ENCODE data around the gene TMOD2.

TMOD2 gene

GRCh38 chr15:51720201-51720995, 31.0 kb upstream of the TMOD2 start:
- Histone ChIP-seq H3K36me3 (ENCODE audit: control insufficient read depth, insufficient read depth, low read length) (peaks cover 2% of the 10 kb centered on the region; the same call in 1 of the 2 replicates), H3K9me3 (ENCODE audit: control insufficient read depth, insufficient read depth, low read length) (no peaks in the 10 kb centered on the region; the same call in 1 of the 2 replicates), H3K27me3 (ENCODE audit: control insufficient read depth, insufficient read depth, low read length) (no peaks in the 10 kb centered on the region), H3K4me3 (ENCODE audit: low read length) (no peak overlapping the region), H3K4me1 (ENCODE audit: control insufficient read depth, insufficient read depth, low read length) (no peaks in the 10 kb centered on the region), H3K27ac (ENCODE audit: low read length) (no peak overlapping the region)
- no CpG with 5 or more reads among the region's 8 CpGs for WGBS (ENCODE audit: insufficient coverage, insufficient read length)
- DNase-seq (ENCODE audit: low read depth, low spot score): no peak

- Histone ChIP-seq H3K4me1 (ENCODE audit: control insufficient read depth, insufficient read depth, low read length) (no peaks in the 10 kb centered on the region), H3K27ac (ENCODE audit: low read length) (no peak overlapping the region), H3K9me3 (ENCODE audit: control insufficient read depth, insufficient read depth, low read length) (no peaks in the 10 kb centered on the region; the same call in 1 of the 2 replicates), H3K36me3 (ENCODE audit: control insufficient read depth, insufficient read depth, low read length) (peaks cover 2% of the 10 kb centered on the region; the same call in 1 of the 2 replicates), H3K4me3 (ENCODE audit: low read length) (no peak overlapping the region), H3K27me3 (ENCODE audit: control insufficient read depth, insufficient read depth, low read length) (no peaks in the 10 kb centered on the region)
- no peak for DNase-seq (ENCODE audit: low read depth, low spot score)
- no CpG with 5 or more reads among the region's 5 CpGs for WGBS (ENCODE audit: insufficient coverage, insufficient read length)
These were observed 30.0 kb upstream of the TMOD2 start for GRCh38 chr15:51721199-51721960.

GRCh38 chr15:51724199-51724598, 27.2 kb upstream of the TMOD2 start:
- DNase-seq (ENCODE audit: low read depth, low spot score): no peak
- no CpG with 5 or more reads among the region's 2 CpGs for WGBS (ENCODE audit: insufficient coverage, insufficient read length)
- Histone ChIP-seq H3K9me3 (ENCODE audit: control insufficient read depth, insufficient read depth, low read length) (no peaks in the 10 kb centered on the region), H3K27me3 (ENCODE audit: control insufficient read depth, insufficient read depth, low read length) (no peaks in the 10 kb centered on the region), H3K36me3 (ENCODE audit: control insufficient read depth, insufficient read depth, low read length) (no peaks in the 10 kb centered on the region), H3K27ac (ENCODE audit: low read length) (no peak overlapping the region), H3K4me3 (ENCODE audit: low read length) (no peak overlapping the region), H3K4me1 (ENCODE audit: control insufficient read depth, insufficient read depth, low read length) (peaks cover 4% of the 10 kb centered on the region; the same call in 1 of the 2 replicates)

GRCh38 chr15:51724673-51725072, 26.7 kb upstream of the TMOD2 start:
- H3K27ac ChIP-seq (ENCODE audit: low read length): no peak overlapping the region
- peaks cover 4% of the 10 kb centered on the region; the same call in 1 of the 2 replicates for H3K4me1 ChIP-seq (ENCODE audit: control insufficient read depth, insufficient read depth, low read length)
- H3K36me3 ChIP-seq (ENCODE audit: control insufficient read depth, insufficient read depth, low read length): no peaks in the 10 kb centered on the region
- no peaks in the 10 kb centered on the region for H3K9me3 ChIP-seq (ENCODE audit: control insufficient read depth, insufficient read depth, low read length)
- H3K4me3 ChIP-seq (ENCODE audit: low read length): no peak overlapping the region
- no peak for DNase-seq (ENCODE audit: low read depth, low spot score)
- H3K27me3 ChIP-seq (ENCODE audit: control insufficient read depth, insufficient read depth, low read length): no peaks in the 10 kb centered on the region
- WGBS (ENCODE audit: insufficient coverage, insufficient read length): no CpG with 5 or more reads among the region's 1 CpG

- peak; percentile 54 for DNase-seq (ENCODE audit: low read depth, low spot score)
- WGBS (ENCODE audit: insufficient coverage, insufficient read length): no CpG with 5 or more reads among the region's 5 CpGs
- no peak overlapping the region for H3K4me3 ChIP-seq (ENCODE audit: low read length)
- no peaks in the 10 kb centered on the region for H3K27me3 ChIP-seq (ENCODE audit: control insufficient read depth, insufficient read depth, low read length)
- H3K9me3 ChIP-seq (ENCODE audit: control insufficient read depth, insufficient read depth, low read length): no peaks in the 10 kb centered on the region
- H3K36me3 ChIP-seq (ENCODE audit: control insufficient read depth, insufficient read depth, low read length): no peaks in the 10 kb centered on the region
- H3K27ac ChIP-seq (ENCODE audit: low read length): no peak overlapping the region
- peaks cover 4% of the 10 kb centered on the region; the same call in 1 of the 2 replicates for H3K4me1 ChIP-seq (ENCODE audit: control insufficient read depth, insufficient read depth, low read length)
These were observed 24.9 kb upstream of the TMOD2 start for GRCh38 chr15:51726302-51727073.

GRCh38 chr15:51727141-51727897, 24.1 kb upstream of the TMOD2 start:
- Histone ChIP-seq H3K4me3 (ENCODE audit: low read length) (no peak overlapping the region), H3K36me3 (ENCODE audit: control insufficient read depth, insufficient read depth, low read length) (no peaks in the 10 kb centered on the region), H3K27ac (ENCODE audit: low read length) (no peak overlapping the region), H3K4me1 (ENCODE audit: control insufficient read depth, insufficient read depth, low read length) (peaks cover 4% of the 10 kb centered on the region; the same call in 1 of the 2 replicates), H3K27me3 (ENCODE audit: control insufficient read depth, insufficient read depth, low read length) (no peaks in the 10 kb centered on the region), H3K9me3 (ENCODE audit: control insufficient read depth, insufficient read depth, low read length) (no peaks in the 10 kb centered on the region)
- no peak for DNase-seq (ENCODE audit: low read depth, low spot score)
- WGBS (ENCODE audit: insufficient coverage, insufficient read length): no CpG with 5 or more reads among the region's 4 CpGs

- Histone ChIP-seq H3K4me3 (ENCODE audit: low read length) (no peak overlapping the region), H3K27me3 (ENCODE audit: control insufficient read depth, insufficient read depth, low read length) (peaks cover 2% of the 10 kb centered on the region; the same call in 1 of the 2 replicates), H3K4me1 (ENCODE audit: control insufficient read depth, insufficient read depth, low read length) (peaks cover 2% of the 10 kb centered on the region; the same call in 1 of the 2 replicates), H3K36me3 (ENCODE audit: control insufficient read depth, insufficient read depth, low read length) (no peaks in the 10 kb centered on the region), H3K27ac (ENCODE audit: low read length) (no peak overlapping the region), H3K9me3 (ENCODE audit: control insufficient read depth, insufficient read depth, low read length) (no peaks in the 10 kb centered on the region)
- WGBS (ENCODE audit: insufficient coverage, insufficient read length): no CpG with 5 or more reads among the region's 5 CpGs
- no peak for DNase-seq (ENCODE audit: low read depth, low spot score)
These were observed 19.7 kb upstream of the TMOD2 start for GRCh38 chr15:51731549-51732267.

GRCh38 chr15:51732646-51733045, 18.8 kb upstream of the TMOD2 start:
- no CpG with 5 or more reads among the region's 2 CpGs for WGBS (ENCODE audit: insufficient coverage, insufficient read length)
- no peak for DNase-seq (ENCODE audit: low read depth, low spot score)
- peaks cover 4% of the 10 kb centered on the region; the same call in 1 of the 2 replicates for H3K27me3 ChIP-seq (ENCODE audit: control insufficient read depth, insufficient read depth, low read length)
- no peak overlapping the region for H3K4me3 ChIP-seq (ENCODE audit: low read length)
- no peaks in the 10 kb centered on the region for H3K9me3 ChIP-seq (ENCODE audit: control insufficient read depth, insufficient read depth, low read length)
- no peaks in the 10 kb centered on the region for H3K36me3 ChIP-seq (ENCODE audit: control insufficient read depth, insufficient read depth, low read length)
- H3K4me1 ChIP-seq (ENCODE audit: control insufficient read depth, insufficient read depth, low read length): no peaks in the 10 kb centered on the region
- no peak overlapping the region for H3K27ac ChIP-seq (ENCODE audit: low read length)

- no peak for DNase-seq (ENCODE audit: low read depth, low spot score)
- no CpG with 5 or more reads among the region's 5 CpGs for WGBS (ENCODE audit: insufficient coverage, insufficient read length)
- H3K9me3 ChIP-seq (ENCODE audit: control insufficient read depth, insufficient read depth, low read length): no peaks in the 10 kb centered on the region
- no peak overlapping the region for H3K27ac ChIP-seq (ENCODE audit: low read length)
- peaks cover 2% of the 10 kb centered on the region; the same call in 1 of the 2 replicates for H3K4me1 ChIP-seq (ENCODE audit: control insufficient read depth, insufficient read depth, low read length)
- H3K27me3 ChIP-seq (ENCODE audit: control insufficient read depth, insufficient read depth, low read length): peaks cover 13% of the 10 kb centered on the region; the same call in 1 of the 2 replicates
- H3K4me3 ChIP-seq (ENCODE audit: low read length): no peak overlapping the region
- no peaks in the 10 kb centered on the region for H3K36me3 ChIP-seq (ENCODE audit: control insufficient read depth, insufficient read depth, low read length)
These were observed 16.0 kb upstream of the TMOD2 start for GRCh38 chr15:51735228-51736010.
